Panc1 (cell line): ENCODE results near the gene CACNA1G. TPM values are rescaled to one million over a fixed set of nuclear protein-coding genes. Genes with fewer than 3 reads are reported as not detected.

Experiments
- ATAC-seq: fragments of 200-7000 bp; cut with Tn5 transposase; 2 replicates; pipeline ENCODE4 v1.9.1; 2020; ENCODE audit warnings: mild to moderate bottlenecking, moderate library complexity
- BruUV-seq: library from RNA; stranded (reverse); fragments of 400-500 nt; replicated peaks from 2 replicates; lab custom pipeline; 2021; lab: Mats Ljungman, UMichigan
- CTCF ChIA-PET: fragments of 300-600 bp; sonication (Branson Sonifier 250); formaldehyde crosslinking; loops from one replicate; lab custom pipeline; 2022; ENCODE audit warnings: antibody characterized with exemption; lab: Charles Lee
- POLR2A ChIA-PET: fragments of 300-600 bp; sonication (Branson Sonifier 250); formaldehyde crosslinking; loops from one replicate; lab custom pipeline; 2022; ENCODE audit warnings: antibody characterized with exemption; lab: Charles Lee
- DNase-seq: peaks from one replicate; pipeline ENCODE4 v3.0.0-alpha.2; 2010; ENCODE audit warnings: low read depth, low spot score
- H3K27ac ChIP-seq: 2 replicates; pipeline ENCODE4 v1.5.1; 2011; ENCODE audit warnings: mild to moderate bottlenecking, low read length, inconsistent platforms
- H3K27me3 ChIP-seq: fragments of 200-500 bp; sonication (Bioruptor generic); 2 replicates; pipeline ENCODE4 v1.6.0; 2014; ENCODE audit warnings: low read length, inconsistent platforms; ENCODE audit not compliant: control insufficient read depth, insufficient read depth
- H3K36me3 ChIP-seq: fragments of 200-500 bp; sonication (Bioruptor generic); 2 replicates; pipeline ENCODE4 v1.5.1; 2014; ENCODE audit warnings: inconsistent platforms, mild to moderate bottlenecking, low read length, moderate library complexity; ENCODE audit not compliant: control insufficient read depth, insufficient read depth
- H3K4me1 ChIP-seq: 2 replicates; pipeline ENCODE4 v1.5.1; 2011; ENCODE audit warnings: inconsistent platforms, mild to moderate bottlenecking, low read length, moderate library complexity; ENCODE audit not compliant: control insufficient read depth, insufficient read depth
- H3K4me3 ChIP-seq, 2 experiments: 2 replicates each; pipeline ENCODE4 v1.5.1; 2011 to 2012; ENCODE audit warnings: low read depth in 2 of 2, low read length in 2 of 2, mild to moderate bottlenecking in 2 of 2, inconsistent platforms in 1 of 2, moderate library complexity in 1 of 2
- H3K9me3 ChIP-seq: fragments of 200-500 bp; sonication (Bioruptor generic); 2 replicates; pipeline ENCODE4 v1.5.1; 2014; ENCODE audit warnings: low read depth, mild to moderate bottlenecking, inconsistent platforms, low read length, moderate library complexity; ENCODE audit not compliant: control insufficient read depth, insufficient read depth
- POLR2AphosphoS5 ChIP-seq: IDR thresholded peaks from 2 replicates; pipeline ENCODE4 v1.6.1; 2012; ENCODE audit warnings: mild to moderate bottlenecking, low read depth, low read length, moderate library complexity
- SIN3A ChIP-seq: IDR thresholded peaks from 2 replicates; pipeline ENCODE4 v1.6.1; 2012; ENCODE audit warnings: low read depth, mild to moderate bottlenecking, low read length, moderate library complexity, borderline replicate concordance; ENCODE audit not compliant: insufficient read depth
- TCF7L2 ChIP-seq: IDR thresholded peaks from 2 replicates; pipeline ENCODE4 v1.6.1; 2011; ENCODE audit warnings: mild to moderate bottlenecking, low read depth, low read length, inconsistent platforms
- in situ Hi-C: cut with HindIII; loops from 2 replicates; pipeline ENCODE4 v1.10.0; 2016; ENCODE audit warnings: low sequenced_read_pairs, low pct_unique_long_range_greater_than_20kb
- intact Hi-C: fragments of 100-400 bp; cut with micrococcal nuclease; formaldehyde crosslinking; loops from one replicate; pipeline ENCODE4 v1.10.0; 2022; ENCODE audit not compliant: unreplicated experiment
- total RNA-seq: library from RNA; stranded (reverse); gene quantifications from one replicate; pipeline ENCODE4 v1.2.1, GENCODE V29; 2021; ENCODE audit not compliant: unreplicated experiment
- TF ChIP-seq, protein P1 (sequence below), 2 experiments: IDR thresholded peaks; 2 replicates each; pipeline ENCODE4 v1.6.1; 2011 to 2012; ENCODE audit warnings: low read depth in 2 of 2, control low read depth in 1 of 2, low read length in 1 of 2, mild to moderate bottlenecking in 1 of 2, moderate library complexity in 1 of 2; ENCODE audit not compliant: insufficient read depth in 1 of 2
- TF ChIP-seq, protein P2 (sequence below): fragments of 450-650 bp; IDR thresholded peaks from 2 replicates; pipeline ENCODE4 v1.5.1; 2017; ENCODE audit warnings: mild to moderate bottlenecking

CACNA1G gene
- total RNA-seq, 1 experiment from 2014 or later = 10.0 TPM

DNA sequence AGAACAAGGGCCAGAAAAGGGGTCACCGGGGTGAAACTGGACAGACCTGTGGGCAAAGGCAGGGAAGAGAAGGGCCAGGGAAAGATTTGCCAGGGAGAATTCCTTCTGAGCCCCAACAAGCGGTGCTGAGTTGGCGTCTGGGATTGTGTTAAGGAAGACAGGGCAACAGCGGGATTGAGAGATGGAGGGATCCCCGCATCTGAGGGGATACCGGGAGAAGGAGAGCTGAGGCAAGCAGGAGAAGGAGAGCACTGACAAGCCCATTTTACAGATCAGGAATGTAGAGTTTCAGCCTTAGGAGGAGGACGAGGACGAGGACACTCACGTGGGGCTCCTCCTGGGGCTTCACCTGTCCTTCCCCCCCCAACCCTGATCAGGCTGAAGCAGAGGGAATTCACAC, 73.2 kb downstream of the CACNA1G start:
- TF ChIP-seq TCF7L2 = no peak
- TF ChIP-seq SIN3A = no peak
- TF ChIP-seq, protein P1, sequence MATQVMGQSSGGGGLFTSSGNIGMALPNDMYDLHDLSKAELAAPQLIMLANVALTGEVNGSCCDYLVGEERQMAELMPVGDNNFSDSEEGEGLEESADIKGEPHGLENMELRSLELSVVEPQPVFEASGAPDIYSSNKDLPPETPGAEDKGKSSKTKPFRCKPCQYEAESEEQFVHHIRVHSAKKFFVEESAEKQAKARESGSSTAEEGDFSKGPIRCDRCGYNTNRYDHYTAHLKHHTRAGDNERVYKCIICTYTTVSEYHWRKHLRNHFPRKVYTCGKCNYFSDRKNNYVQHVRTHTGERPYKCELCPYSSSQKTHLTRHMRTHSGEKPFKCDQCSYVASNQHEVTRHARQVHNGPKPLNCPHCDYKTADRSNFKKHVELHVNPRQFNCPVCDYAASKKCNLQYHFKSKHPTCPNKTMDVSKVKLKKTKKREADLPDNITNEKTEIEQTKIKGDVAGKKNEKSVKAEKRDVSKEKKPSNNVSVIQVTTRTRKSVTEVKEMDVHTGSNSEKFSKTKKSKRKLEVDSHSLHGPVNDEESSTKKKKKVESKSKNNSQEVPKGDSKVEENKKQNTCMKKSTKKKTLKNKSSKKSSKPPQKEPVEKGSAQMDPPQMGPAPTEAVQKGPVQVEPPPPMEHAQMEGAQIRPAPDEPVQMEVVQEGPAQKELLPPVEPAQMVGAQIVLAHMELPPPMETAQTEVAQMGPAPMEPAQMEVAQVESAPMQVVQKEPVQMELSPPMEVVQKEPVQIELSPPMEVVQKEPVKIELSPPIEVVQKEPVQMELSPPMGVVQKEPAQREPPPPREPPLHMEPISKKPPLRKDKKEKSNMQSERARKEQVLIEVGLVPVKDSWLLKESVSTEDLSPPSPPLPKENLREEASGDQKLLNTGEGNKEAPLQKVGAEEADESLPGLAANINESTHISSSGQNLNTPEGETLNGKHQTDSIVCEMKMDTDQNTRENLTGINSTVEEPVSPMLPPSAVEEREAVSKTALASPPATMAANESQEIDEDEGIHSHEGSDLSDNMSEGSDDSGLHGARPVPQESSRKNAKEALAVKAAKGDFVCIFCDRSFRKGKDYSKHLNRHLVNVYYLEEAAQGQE (IDR thresholded peaks at IDR 0.05; ENCODE audit: insufficient read depth in 1 of 2, low read depth in 2 of 2, low read length in 1 of 2) = no peak
- no peak for TF ChIP-seq POLR2AphosphoS5
- TF ChIP-seq, protein P2, sequence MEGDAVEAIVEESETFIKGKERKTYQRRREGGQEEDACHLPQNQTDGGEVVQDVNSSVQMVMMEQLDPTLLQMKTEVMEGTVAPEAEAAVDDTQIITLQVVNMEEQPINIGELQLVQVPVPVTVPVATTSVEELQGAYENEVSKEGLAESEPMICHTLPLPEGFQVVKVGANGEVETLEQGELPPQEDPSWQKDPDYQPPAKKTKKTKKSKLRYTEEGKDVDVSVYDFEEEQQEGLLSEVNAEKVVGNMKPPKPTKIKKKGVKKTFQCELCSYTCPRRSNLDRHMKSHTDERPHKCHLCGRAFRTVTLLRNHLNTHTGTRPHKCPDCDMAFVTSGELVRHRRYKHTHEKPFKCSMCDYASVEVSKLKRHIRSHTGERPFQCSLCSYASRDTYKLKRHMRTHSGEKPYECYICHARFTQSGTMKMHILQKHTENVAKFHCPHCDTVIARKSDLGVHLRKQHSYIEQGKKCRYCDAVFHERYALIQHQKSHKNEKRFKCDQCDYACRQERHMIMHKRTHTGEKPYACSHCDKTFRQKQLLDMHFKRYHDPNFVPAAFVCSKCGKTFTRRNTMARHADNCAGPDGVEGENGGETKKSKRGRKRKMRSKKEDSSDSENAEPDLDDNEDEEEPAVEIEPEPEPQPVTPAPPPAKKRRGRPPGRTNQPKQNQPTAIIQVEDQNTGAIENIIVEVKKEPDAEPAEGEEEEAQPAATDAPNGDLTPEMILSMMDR = no peak
- peak overlapping the region; percentile 100 for H3K27ac ChIP-seq
- peaks cover 90% of the 10 kb centered on the region for H3K4me1 ChIP-seq
- BruUV-seq = no TSS peak
- in situ Hi-C loops (no loop called here), intact Hi-C loops (loop anchor here (5.0 kb wide), 1 partner anchor 151 kb away; no protein-coding TSS in a partner anchor)
- no peak overlapping the region for H3K4me3 ChIP-seq
- CTCF ChIA-PET = no interaction called here
- no peaks in the 10 kb centered on the region for H3K9me3 ChIP-seq
- no peaks in the 10 kb centered on the region; the same call in 1 of the 2 replicates for H3K36me3 ChIP-seq
- no peak for ATAC-seq
- H3K27me3 ChIP-seq = no peaks in the 10 kb centered on the region
- POLR2A ChIA-PET = no interaction called here
- DNase-seq = no peak

DNA sequence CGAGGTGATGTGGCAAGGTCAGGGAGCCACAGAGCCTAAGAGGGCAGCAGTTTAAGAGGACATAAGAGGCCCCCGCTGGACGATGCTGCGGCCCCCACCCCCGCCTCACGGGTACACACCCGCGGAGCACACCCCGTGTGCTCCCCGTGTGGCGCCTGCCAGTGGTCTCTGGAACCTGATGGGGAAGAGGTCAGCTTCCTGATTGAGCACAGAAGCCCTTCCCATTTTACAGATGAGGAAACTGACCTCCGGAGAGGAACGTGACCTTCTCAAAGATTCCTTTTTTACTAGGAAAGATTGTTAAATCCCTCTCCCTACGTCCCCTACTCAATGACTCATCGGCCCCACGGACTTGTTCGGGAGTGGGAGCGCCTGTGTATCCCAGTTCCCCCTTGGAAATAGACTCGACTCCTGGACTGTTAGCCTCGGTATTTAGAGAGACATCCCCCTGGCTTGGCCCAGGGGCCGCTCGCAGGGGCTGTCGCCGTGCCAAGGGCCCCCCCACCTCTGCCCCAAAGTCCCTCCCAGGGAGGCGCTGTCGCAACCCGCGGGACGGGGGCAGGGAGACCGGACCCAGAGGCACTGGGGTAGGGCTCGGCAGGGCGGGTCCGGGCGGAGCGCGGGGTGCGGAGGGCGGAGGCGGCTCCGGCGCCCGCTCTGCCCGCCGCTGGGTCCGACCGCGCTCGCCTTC, 73.9 kb downstream of the CACNA1G start, which contains the start of gene ABCC3:
Gene ABCC3, plus strand, starts transcription at position 658 of the 691 bp plus-strand sequence. CDS start 56 bp downstream, outside the sequence.
- peak; percentile 10; the same call in 1 of the 2 replicates for ATAC-seq
- H3K9me3 ChIP-seq = no peaks in the 10 kb centered on the region
- BruUV-seq = TSS peak; percentile 75
- POLR2A ChIA-PET = no interaction called here
- peak within 1 kb of the TSS; percentile 100 for H3K27ac ChIP-seq
- CTCF ChIA-PET = no interaction called here
- peaks cover 90% of the 10 kb centered on the region for H3K4me1 ChIP-seq
- peak within 1 kb of the TSS; percentile 66 to 78 for H3K4me3 ChIP-seq
- intact Hi-C loops (loop anchor here (5.0 kb wide), 1 partner anchor 152 kb away; no protein-coding TSS in a partner anchor), in situ Hi-C loops (no loop called here)
- H3K36me3 ChIP-seq = no peaks in the 10 kb centered on the region; the same call in 1 of the 2 replicates
- no peak for DNase-seq
- no peak for TF ChIP-seq SIN3A
- peak; percentile 66; the same call in 1 of the 2 replicates for TF ChIP-seq POLR2AphosphoS5
- TF ChIP-seq, protein P2 = no peak
- no peak for TF ChIP-seq TCF7L2
- no peaks in the 10 kb centered on the region for H3K27me3 ChIP-seq
